ENCODE data around the gene MCOLN2.

- TF ChIP-seq CTCF (IDR thresholded peaks at IDR 0.05; ENCODE audit: low read length) (no peak), EZH2 (IDR thresholded peaks at IDR 0.05; ENCODE audit: borderline replicate concordance, low read length) (no peak)
Observed at GRCh38 chr1:84913555-84913892, 83.4 kb downstream of the MCOLN2 start.
